ENCODE results near the gene NIBAN1.

Gene NIBAN1

DNA sequence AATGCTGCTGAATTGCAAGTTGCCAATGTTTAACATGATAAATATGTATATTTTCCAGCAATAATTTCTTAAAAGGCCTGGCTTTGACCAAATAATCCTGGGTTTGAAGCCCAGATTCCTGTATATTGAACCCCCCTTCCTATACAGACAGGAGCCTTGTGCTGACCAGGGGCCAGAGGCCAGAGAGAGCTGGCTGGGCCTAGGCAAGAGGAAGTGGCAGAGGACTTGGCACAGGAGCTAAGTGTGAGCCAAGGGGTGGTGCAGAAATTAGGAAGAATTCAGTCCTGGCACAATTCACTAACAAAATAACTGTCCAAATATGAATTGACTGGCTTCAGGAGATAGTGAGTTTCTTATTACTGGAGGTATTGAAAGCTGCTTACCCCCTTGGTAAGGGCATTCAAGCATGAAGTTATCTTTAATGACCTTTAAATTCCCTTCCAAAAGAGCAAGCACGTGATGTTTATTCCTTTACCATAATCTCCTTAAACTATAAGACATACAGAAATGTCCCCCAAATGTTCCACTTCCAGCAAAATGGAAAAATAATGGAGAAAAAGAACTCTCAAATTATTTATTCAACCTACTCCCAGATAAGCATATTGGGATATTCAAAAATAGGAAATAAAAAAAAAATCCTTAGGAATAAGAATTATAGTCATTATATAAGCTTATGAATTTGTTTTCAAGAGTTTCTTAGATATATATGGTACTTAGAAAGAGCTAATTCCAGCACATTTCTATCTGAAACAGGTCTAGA is 26.6 kb downstream of the NIBAN1 start:
- no peak for DNase-seq (ENCODE audit: low spot score)
- in situ Hi-C loops (cut with MboI; ENCODE audit: low sequenced_read_pairs, unreplicated experiment): no loop called here
- no peak for TF ChIP-seq CTCF (IDR thresholded peaks at IDR 0.05; ENCODE audit: borderline replicate concordance, control extremely low read depth, extremely low read depth, insufficient read depth, missing control alignments)

DNA sequence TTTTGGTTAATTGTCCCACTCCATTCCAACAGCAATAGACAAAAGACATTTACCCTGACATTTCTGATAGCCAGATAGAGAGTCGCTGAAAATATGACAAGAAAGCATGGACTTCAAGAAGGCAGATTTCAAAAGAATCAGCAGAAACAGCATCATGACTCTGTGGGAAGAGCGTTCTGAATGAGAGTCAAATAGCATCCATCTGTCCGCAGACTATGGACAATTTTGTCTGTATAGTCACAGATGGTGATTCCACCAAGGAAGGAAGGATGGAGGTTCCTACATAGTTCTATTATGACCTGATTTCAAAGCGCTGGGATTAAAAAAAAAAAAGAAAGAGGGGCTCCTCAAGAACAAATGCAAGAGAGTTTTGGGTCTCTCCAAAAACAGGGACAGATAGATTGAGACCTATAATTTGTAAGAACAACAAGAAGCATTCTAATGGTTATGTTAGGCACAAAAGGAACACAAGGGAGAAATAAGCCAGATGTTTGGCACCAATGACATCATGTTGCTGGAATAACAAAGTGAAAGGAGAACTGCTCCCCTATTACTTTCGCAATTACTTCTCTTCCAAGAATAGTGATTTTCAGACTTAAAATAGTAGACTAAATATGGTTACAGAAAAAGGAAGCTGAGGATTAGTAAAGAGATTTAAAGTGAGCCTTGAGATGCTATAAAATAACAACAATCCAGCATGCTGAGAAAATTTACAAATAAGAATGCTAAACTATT is 28.5 kb downstream of the NIBAN1 start:
- in situ Hi-C loops (cut with MboI; ENCODE audit: low sequenced_read_pairs, unreplicated experiment): no loop called here
- peak; percentile 51 for DNase-seq (ENCODE audit: low spot score)
- no peak for TF ChIP-seq CTCF (IDR thresholded peaks at IDR 0.05; ENCODE audit: borderline replicate concordance, control extremely low read depth, extremely low read depth, insufficient read depth, missing control alignments)

- in situ Hi-C loops (cut with MboI; ENCODE audit: low sequenced_read_pairs, unreplicated experiment): no loop called here
- TF ChIP-seq CTCF (IDR thresholded peaks at IDR 0.05; ENCODE audit: borderline replicate concordance, control extremely low read depth, extremely low read depth, insufficient read depth, missing control alignments): no peak
- peak; percentile 62 for DNase-seq (ENCODE audit: low spot score)
Observed at GRCh38 chr1:184945029-184945428, 29.3 kb downstream of the NIBAN1 start.

DNA sequence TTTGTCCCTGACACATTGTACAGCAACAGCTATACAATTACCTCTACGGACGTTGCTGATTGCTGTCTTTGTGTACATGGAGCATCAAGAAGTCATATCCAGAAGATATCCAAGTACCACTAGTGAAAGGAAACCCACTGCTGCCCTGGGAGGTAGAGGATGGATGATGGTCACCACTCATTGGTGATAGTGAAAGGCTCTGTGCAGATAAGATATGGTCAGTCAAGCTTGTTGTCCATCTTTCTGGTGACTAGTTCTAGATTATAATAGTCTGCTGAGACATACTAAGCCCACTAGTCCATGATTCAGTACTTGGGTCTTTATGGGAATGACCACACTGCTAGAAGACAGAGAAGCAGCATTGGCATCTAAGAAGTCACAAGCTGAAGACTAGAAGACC is 30.3 kb downstream of the NIBAN1 start:
- in situ Hi-C loops (cut with MboI; ENCODE audit: low sequenced_read_pairs, unreplicated experiment): no loop called here
- no peak for TF ChIP-seq CTCF (IDR thresholded peaks at IDR 0.05; ENCODE audit: borderline replicate concordance, control extremely low read depth, extremely low read depth, insufficient read depth, missing control alignments)
- no peak for DNase-seq (ENCODE audit: low spot score)

DNA sequence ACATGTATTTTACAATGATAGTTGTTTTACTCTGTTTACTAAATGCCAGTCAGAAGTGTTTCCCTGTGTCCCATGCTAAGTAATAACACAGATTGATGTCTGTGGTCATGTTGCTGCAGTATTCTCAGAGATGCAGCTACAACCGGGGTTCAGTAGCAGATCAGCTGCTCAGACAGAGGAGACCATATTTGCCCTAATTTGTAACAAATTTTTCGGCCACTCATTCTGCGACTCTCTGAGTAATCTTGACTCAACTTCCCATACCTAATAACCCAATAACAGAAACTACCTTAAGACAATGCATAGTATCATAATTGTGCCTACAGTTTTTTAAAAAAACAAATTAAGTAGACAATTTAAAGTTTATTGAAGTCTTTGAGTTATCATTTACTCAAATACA is 32.6 kb downstream of the NIBAN1 start:
- TF ChIP-seq CTCF (IDR thresholded peaks at IDR 0.05; ENCODE audit: borderline replicate concordance, control extremely low read depth, extremely low read depth, insufficient read depth, missing control alignments): no peak
- in situ Hi-C loops (cut with MboI; ENCODE audit: low sequenced_read_pairs, unreplicated experiment): no loop called here
- peak; percentile 52 for DNase-seq (ENCODE audit: low spot score)

- no peak for TF ChIP-seq CTCF (IDR thresholded peaks at IDR 0.05; ENCODE audit: borderline replicate concordance, control extremely low read depth, extremely low read depth, insufficient read depth, missing control alignments)
- in situ Hi-C loops (cut with MboI; ENCODE audit: low sequenced_read_pairs, unreplicated experiment): no loop called here
- DNase-seq (ENCODE audit: low spot score): no peak
Observed at GRCh38 chr1:184941410-184941733, 32.9 kb downstream of the NIBAN1 start.
